DND-41 (cell line): ENCODE results near the gene ERC1.

ENCODE experiments used
- ATAC-seq: fragments of 200-7000 bp; cut with Tn5 transposase; 3 replicates; pipeline ENCODE4 v1.9.1; 2021; ENCODE audit warnings: low read depth; ENCODE audit not compliant: insufficient read depth
- DNase-seq: peaks from one replicate; pipeline ENCODE4 v3.0.0-alpha.2; 2020
- H2AFZ ChIP-seq: 2 replicates; pipeline ENCODE4 v1.6.0; 2012; ENCODE audit warnings: low read depth, low read length
- H3K27ac ChIP-seq: 2 replicates; pipeline ENCODE4 v1.5.1; 2012; ENCODE audit warnings: low read length, inconsistent platforms
- H3K27me3 ChIP-seq: fragments of 200-600 bp; sonication (generic); 2 replicates; pipeline ENCODE4 v1.6.0; 2012; ENCODE audit warnings: low read length, mild to moderate bottlenecking, inconsistent platforms; ENCODE audit not compliant: insufficient read depth, poor library complexity
- H3K36me3 ChIP-seq: 2 replicates; pipeline ENCODE4 v1.5.1; 2012; ENCODE audit warnings: low read length, inconsistent platforms; ENCODE audit not compliant: insufficient read depth
- H3K4me1 ChIP-seq: 2 replicates; pipeline ENCODE4 v1.5.1; 2012; ENCODE audit warnings: mild to moderate bottlenecking, low read length; ENCODE audit not compliant: insufficient read depth
- H3K4me2 ChIP-seq: 2 replicates; pipeline ENCODE4 v1.6.0; 2012; ENCODE audit warnings: mild to moderate bottlenecking, moderate library complexity, low read length, inconsistent platforms; ENCODE audit not compliant: insufficient read depth
- H3K4me3 ChIP-seq, 2 experiments: fragments of 200-600 bp in 1 of 2; shearing (Covaris generic) in 1 of 2; 2 replicates each; pipeline ENCODE4 v1.5.1; 2012 to 2016; ENCODE audit warnings: inconsistent platforms in 2 of 2, low read length in 2 of 2, mild to moderate bottlenecking in 2 of 2, low read depth in 1 of 2, moderate library complexity in 1 of 2
- H3K79me2 ChIP-seq: 2 replicates; pipeline ENCODE4 v1.6.0; 2012; ENCODE audit warnings: low read length, inconsistent platforms; ENCODE audit not compliant: insufficient read depth
- H3K9ac ChIP-seq: 2 replicates; pipeline ENCODE4 v1.6.0; 2012; ENCODE audit warnings: low read depth, mild to moderate bottlenecking, inconsistent platforms, low read length, moderate library complexity
- H3K9me3 ChIP-seq: 2 replicates; pipeline ENCODE4 v1.5.1; 2012; ENCODE audit warnings: low read length, moderate library complexity, mild to moderate bottlenecking, inconsistent platforms; ENCODE audit not compliant: insufficient read depth, severe bottlenecking
- H4K20me1 ChIP-seq: 2 replicates; pipeline ENCODE4 v1.6.0; 2012; ENCODE audit warnings: low read length; ENCODE audit not compliant: insufficient read depth
- EZH2 ChIP-seq: IDR thresholded peaks from 3 replicates; pipeline ENCODE4 v1.6.1; 2012; ENCODE audit warnings: borderline replicate concordance, low read depth, mild to moderate bottlenecking, moderate library complexity, low read length, inconsistent platforms; ENCODE audit not compliant: severe bottlenecking
- TF ChIP-seq, protein P1 (sequence below): IDR thresholded peaks from 2 replicates; pipeline ENCODE4 v1.5.1; 2012; ENCODE audit warnings: borderline replicate concordance, low read length, moderate library complexity, mild to moderate bottlenecking; ENCODE audit not compliant: poor library complexity, severe bottlenecking; ENCODE audit errors: extremely low read depth

The ERC1 gene

DNA sequence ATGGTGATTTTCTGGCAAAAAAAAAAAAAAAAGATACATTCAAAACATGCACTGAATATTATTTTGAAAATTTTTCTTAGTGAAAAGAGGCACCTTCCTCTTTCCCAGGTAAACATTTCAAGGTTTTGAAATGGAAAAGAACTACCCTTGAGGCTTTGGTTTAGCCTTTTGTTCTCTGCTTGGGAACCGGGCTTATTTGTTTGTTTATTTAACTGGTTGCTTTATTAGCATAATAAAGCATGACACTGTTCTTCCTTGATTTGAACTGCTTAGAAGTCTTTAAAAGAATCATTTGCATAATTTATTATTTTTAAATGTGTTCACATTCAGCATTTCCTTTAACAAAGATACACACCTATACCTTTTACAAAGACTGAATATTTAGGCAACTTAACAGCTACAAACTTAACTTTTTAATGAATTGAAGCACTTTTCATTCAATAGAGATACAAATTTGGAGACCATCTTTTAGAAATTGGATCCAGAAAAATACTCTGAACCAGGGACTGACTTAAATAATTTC lies 428.9 kb downstream of the ERC1 start:
- H3K4me2 ChIP-seq = no peak overlapping the region
- H3K9ac ChIP-seq = no peak overlapping the region
- DNase-seq (no peak), ATAC-seq (no peak)
- H3K4me1 ChIP-seq = no peaks in the 10 kb centered on the region
- TF ChIP-seq, protein P1, sequence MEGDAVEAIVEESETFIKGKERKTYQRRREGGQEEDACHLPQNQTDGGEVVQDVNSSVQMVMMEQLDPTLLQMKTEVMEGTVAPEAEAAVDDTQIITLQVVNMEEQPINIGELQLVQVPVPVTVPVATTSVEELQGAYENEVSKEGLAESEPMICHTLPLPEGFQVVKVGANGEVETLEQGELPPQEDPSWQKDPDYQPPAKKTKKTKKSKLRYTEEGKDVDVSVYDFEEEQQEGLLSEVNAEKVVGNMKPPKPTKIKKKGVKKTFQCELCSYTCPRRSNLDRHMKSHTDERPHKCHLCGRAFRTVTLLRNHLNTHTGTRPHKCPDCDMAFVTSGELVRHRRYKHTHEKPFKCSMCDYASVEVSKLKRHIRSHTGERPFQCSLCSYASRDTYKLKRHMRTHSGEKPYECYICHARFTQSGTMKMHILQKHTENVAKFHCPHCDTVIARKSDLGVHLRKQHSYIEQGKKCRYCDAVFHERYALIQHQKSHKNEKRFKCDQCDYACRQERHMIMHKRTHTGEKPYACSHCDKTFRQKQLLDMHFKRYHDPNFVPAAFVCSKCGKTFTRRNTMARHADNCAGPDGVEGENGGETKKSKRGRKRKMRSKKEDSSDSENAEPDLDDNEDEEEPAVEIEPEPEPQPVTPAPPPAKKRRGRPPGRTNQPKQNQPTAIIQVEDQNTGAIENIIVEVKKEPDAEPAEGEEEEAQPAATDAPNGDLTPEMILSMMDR = no peak
- no peak for TF ChIP-seq EZH2
- H3K27me3 ChIP-seq = no peaks in the 10 kb centered on the region
- peaks cover 10% of the 10 kb centered on the region for H3K9me3 ChIP-seq
- H3K27ac ChIP-seq = no peak overlapping the region
- H3K4me3 ChIP-seq = no peak overlapping the region
- no peak overlapping the region for H2AFZ ChIP-seq
- H3K36me3 ChIP-seq = no peaks in the 10 kb centered on the region
- H4K20me1 ChIP-seq = no peaks in the 10 kb centered on the region
- H3K79me2 ChIP-seq = no peaks in the 10 kb centered on the region

DNA sequence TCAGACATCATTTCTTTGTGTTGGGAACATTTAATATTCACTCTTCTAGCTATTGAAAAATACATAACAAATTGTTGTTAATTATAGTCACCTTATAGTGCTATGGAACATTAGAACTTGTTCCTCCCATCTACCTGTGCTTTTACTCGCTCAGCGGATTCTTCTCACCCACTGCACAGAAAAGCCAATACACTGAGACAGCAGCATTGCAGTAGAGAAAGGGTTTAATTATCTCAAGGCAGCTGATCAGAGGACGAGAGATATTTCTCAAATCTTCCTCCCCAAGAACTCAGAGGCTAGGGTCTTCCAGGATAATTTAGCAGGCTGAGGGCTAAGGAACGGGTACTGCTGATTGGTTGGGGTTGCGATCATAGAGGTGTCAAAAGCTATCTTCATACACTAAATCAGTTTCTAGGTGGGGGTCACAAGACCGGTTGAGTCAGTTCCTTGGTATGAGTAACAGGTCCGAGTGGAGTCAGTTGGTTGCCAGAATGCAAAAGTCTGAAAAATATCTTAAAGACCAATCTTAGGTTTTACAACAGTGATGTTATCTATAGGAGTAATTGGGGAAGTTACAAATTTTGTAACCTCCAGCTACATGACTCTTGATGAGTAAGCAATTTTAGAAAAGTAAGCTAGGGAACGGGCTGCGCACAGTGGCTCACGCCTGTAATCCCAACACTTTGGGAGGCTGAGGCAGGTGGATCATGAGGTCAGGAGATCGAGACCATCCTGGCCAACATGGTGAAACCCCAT lies 430.2 kb downstream of the ERC1 start:
- H3K27ac ChIP-seq = no peak overlapping the region
- TF ChIP-seq, protein P1 = no peak
- no peak for TF ChIP-seq EZH2
- no peaks in the 10 kb centered on the region for H3K4me1 ChIP-seq
- no peak overlapping the region for H3K4me2 ChIP-seq
- H2AFZ ChIP-seq = no peak overlapping the region
- H4K20me1 ChIP-seq = no peaks in the 10 kb centered on the region
- peaks cover 10% of the 10 kb centered on the region for H3K9me3 ChIP-seq
- no peak for ATAC-seq
- DNase-seq = no peak
- H3K9ac ChIP-seq = no peak overlapping the region
- H3K27me3 ChIP-seq = no peaks in the 10 kb centered on the region
- no peaks in the 10 kb centered on the region for H3K36me3 ChIP-seq
- no peaks in the 10 kb centered on the region for H3K79me2 ChIP-seq
- no peak overlapping the region for H3K4me3 ChIP-seq

DNA sequence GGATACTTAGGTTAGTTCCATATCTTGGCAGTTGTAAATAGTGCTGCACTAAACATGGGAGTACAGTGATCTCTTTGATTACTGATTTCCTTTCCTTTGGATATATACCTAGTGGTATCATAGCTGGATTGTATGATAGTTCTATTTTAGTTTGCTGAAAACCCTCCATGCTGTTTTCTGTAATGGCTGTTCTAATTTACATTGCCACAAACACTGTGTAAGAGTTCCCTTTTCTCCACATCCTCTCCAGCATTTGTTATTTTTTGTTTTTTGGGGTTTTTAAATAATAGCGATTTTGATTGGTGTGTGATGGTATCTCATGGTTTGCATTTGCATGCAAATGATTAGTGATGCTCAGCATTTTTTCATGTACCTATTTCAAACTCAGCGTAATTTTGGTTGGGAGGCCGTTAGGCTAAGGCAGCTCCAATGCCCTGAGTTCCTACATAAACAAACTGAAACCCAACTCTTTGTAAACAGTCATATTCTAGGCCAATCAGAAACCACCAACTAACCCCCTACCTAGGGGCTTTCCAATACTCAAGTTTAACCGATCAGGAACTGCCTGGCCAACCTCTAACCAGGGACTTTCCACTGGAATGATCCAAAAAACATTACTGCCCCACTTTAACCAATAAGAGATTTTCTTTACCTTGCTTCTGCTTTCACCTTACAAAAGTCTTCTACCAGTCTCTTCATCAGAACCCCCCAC lies 431.7 kb downstream of the ERC1 start:
- Histone ChIP-seq H3K4me3 (no peak overlapping the region), H3K9me3 (peaks cover 10% of the 10 kb centered on the region), H3K4me2 (no peak overlapping the region), H3K36me3 (no peaks in the 10 kb centered on the region), H2AFZ (no peak overlapping the region), H3K9ac (no peak overlapping the region), H3K27me3 (no peaks in the 10 kb centered on the region), H3K4me1 (no peaks in the 10 kb centered on the region), H4K20me1 (no peaks in the 10 kb centered on the region), H3K79me2 (no peaks in the 10 kb centered on the region), H3K27ac (no peak overlapping the region)
- no peak for TF ChIP-seq EZH2
- TF ChIP-seq, protein P1 = no peak
- DNase-seq (no peak), ATAC-seq (no peak)
